ENCODE measurements around the gene PPL. TPM values are rescaled to one million over a fixed set of nuclear protein-coding genes. Genes with fewer than 3 reads are reported as not detected.

The PPL gene
- total RNA-seq, 1 experiment from 2014 or later: 49.1 TPM

GRCh38 chr16:4940719-4941118, 3.8 kb upstream of the PPL start:
- CTCF ChIA-PET: interaction anchor here (3.5 kb wide), 1 partner anchor 15 kb away, joined by 29 read pairs; no protein-coding TSS in a partner anchor
- intact Hi-C loops (cut with micrococcal nuclease): no loop called here
- Mint-ChIP-seq H3K4me3 (ENCODE audit: unreplicated experiment) (no peak overlapping the region), H3K27me3 (ENCODE audit: insufficient read depth, unreplicated experiment) (no peaks in the 10 kb centered on the region), H3K36me3 (ENCODE audit: insufficient read depth, unreplicated experiment) (peaks cover 10% of the 10 kb centered on the region), H3K4me1 (ENCODE audit: insufficient read depth, unreplicated experiment) (peaks cover 44% of the 10 kb centered on the region), H3K9me3 (ENCODE audit: unreplicated experiment) (no peaks in the 10 kb centered on the region), H3K27ac (ENCODE audit: low read depth, unreplicated experiment) (no peak overlapping the region)
- TF ChIP-seq CTCF (IDR thresholded peaks at IDR 0.05; ENCODE audit: unreplicated experiment): no peak
- POLR2A ChIA-PET: interaction anchor here (0.6 kb wide), 1 partner anchor 18 kb away, joined by 3 read pairs; no protein-coding TSS in a partner anchor
- BruUV-seq (replicated peaks): no TSS peak
- no peak for DNase-seq (ENCODE audit: unreplicated experiment)

- Mint-ChIP-seq H3K27me3 (ENCODE audit: insufficient read depth, unreplicated experiment) (no peaks in the 10 kb centered on the region), H3K36me3 (ENCODE audit: insufficient read depth, unreplicated experiment) (peaks cover 15% of the 10 kb centered on the region), H3K4me3 (ENCODE audit: unreplicated experiment) (no peak overlapping the region), H3K9me3 (ENCODE audit: unreplicated experiment) (no peaks in the 10 kb centered on the region), H3K4me1 (ENCODE audit: insufficient read depth, unreplicated experiment) (peaks cover 33% of the 10 kb centered on the region), H3K27ac (ENCODE audit: low read depth, unreplicated experiment) (no peak overlapping the region)
- intact Hi-C loops (cut with micrococcal nuclease): loop anchor here (10.0 kb wide), 1 partner anchor 54 kb away; no protein-coding TSS in a partner anchor
- no peak for TF ChIP-seq CTCF (IDR thresholded peaks at IDR 0.05; ENCODE audit: unreplicated experiment)
- POLR2A ChIA-PET: interaction anchor here (1.3 to 2.9 kb wide), 3 partner anchors 49 to 244 kb away, joined by 5 to 15 read pairs (median 6); partner anchors contain the start of genes GLYR1 and UBN1
- BruUV-seq (replicated peaks): no TSS peak
- no peak for DNase-seq (ENCODE audit: unreplicated experiment)
- CTCF ChIA-PET: interaction anchor here (0.6 to 4.3 kb wide), 2 partner anchors 17 to 46 kb away, joined by 4 to 33 read pairs; no protein-coding TSS in a partner anchor
These were observed 1.7 kb upstream of the PPL start for GRCh38 chr16:4938683-4939030.

GRCh38 chr16:4937782-4938682, 1.1 kb upstream of the PPL start:
- CTCF ChIA-PET: interaction anchor here (2.2 to 4.3 kb wide), 2 partner anchors 18 to 26 kb away, joined by 9 to 33 read pairs; no protein-coding TSS in a partner anchor

More at GRCh38 chr16:4937782-4938682, 1.1 kb upstream of the PPL start:
- no peaks in the 10 kb centered on the region for H3K9me3 Mint-ChIP-seq (ENCODE audit: unreplicated experiment)
- no peaks in the 10 kb centered on the region for H3K27me3 Mint-ChIP-seq (ENCODE audit: insufficient read depth, unreplicated experiment)
- peak; percentile 78 for DNase-seq (ENCODE audit: unreplicated experiment)
- intact Hi-C loops (cut with micrococcal nuclease): loop anchor here (10.0 kb wide), 1 partner anchor 53 kb away; no protein-coding TSS in a partner anchor
- H3K36me3 Mint-ChIP-seq (ENCODE audit: insufficient read depth, unreplicated experiment): peaks cover 21% of the 10 kb centered on the region
- POLR2A ChIA-PET: interaction anchor here (0.6 to 2.9 kb wide), 8 partner anchors 9 to 244 kb away, joined by 3 to 15 read pairs (median 5); partner anchors contain the start of genes ANKS3, DNAAF8, GLYR1 and SEC14L5
- H3K4me3 Mint-ChIP-seq (ENCODE audit: unreplicated experiment): peak overlapping the region; percentile 86
- peaks cover 33% of the 10 kb centered on the region for H3K4me1 Mint-ChIP-seq (ENCODE audit: insufficient read depth, unreplicated experiment)
- no TSS peak for BruUV-seq (replicated peaks)
- no peak overlapping the region for H3K27ac Mint-ChIP-seq (ENCODE audit: low read depth, unreplicated experiment)
- TF ChIP-seq CTCF (IDR thresholded peaks at IDR 0.05; ENCODE audit: unreplicated experiment): no peak
